SK-N-MC (cell line): ENCODE measurements around the gene NALCN.

ENCODE experiments used
- EZH2 ChIP-seq: fragments of 200-600 bp; sonication (generic); IDR thresholded peaks from one replicate; pipeline ENCODE4 v1.6.1; 2017; ENCODE audit warnings: antibody characterized with exemption
- FOXP2 ChIP-seq: optimal IDR thresholded peaks from 2 replicates; pipeline ENCODE3; 2011; ENCODE audit warnings: mild to moderate bottlenecking, moderate library complexity; ENCODE audit not compliant: insufficient read depth; ENCODE audit errors: extremely low read length, control extremely low read depth
- POLR2AphosphoS5 ChIP-seq: IDR thresholded peaks from 2 replicates; pipeline ENCODE4 v1.6.1; 2012; ENCODE audit warnings: mild to moderate bottlenecking, low read depth, low read length, borderline replicate concordance

DNA sequence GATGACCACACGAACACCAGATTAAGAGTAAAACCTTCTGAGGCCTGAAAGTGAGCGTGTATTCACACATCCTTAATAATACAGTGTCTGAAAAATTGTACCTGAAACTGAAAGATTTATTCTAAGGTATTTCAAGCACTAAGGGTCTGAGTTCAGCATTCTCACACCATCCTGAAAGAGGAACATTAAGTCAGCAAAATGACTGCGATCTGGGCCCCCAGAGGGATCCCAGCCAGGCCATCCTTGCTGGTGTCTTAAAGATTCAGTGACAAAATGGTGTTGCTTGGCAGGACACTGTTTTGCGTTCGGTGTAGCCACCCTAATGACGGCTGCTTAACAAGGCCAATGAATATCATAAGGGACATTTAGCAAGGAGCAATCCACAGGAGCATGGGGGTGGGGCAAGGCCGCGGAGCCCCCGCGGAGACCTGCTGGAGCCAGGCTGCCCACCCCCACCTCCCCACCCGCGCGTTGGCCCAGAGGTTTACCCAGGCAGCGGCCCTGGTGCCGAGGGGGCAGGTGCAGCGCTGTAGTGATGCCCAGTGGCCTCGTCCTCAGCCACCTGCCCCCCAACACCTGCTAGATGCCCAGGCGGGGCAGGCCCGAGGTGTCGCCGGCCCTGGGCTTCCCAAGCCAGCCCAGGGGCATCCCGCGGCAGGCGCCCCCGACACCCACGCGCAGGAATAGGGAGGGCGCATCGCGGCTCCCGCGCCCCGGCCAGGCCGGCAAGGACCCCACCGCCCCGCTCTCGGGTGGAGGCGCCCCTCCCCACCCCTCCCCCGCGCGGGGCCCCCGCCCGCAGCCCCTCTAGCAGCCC is 742 bp downstream of the NALCN start:
- TF ChIP-seq POLR2AphosphoS5 (no peak), EZH2 (no peak), FOXP2 (no peak)
